ENCODE measurements around the gene TNPO2.

The TNPO2 gene

DNA sequence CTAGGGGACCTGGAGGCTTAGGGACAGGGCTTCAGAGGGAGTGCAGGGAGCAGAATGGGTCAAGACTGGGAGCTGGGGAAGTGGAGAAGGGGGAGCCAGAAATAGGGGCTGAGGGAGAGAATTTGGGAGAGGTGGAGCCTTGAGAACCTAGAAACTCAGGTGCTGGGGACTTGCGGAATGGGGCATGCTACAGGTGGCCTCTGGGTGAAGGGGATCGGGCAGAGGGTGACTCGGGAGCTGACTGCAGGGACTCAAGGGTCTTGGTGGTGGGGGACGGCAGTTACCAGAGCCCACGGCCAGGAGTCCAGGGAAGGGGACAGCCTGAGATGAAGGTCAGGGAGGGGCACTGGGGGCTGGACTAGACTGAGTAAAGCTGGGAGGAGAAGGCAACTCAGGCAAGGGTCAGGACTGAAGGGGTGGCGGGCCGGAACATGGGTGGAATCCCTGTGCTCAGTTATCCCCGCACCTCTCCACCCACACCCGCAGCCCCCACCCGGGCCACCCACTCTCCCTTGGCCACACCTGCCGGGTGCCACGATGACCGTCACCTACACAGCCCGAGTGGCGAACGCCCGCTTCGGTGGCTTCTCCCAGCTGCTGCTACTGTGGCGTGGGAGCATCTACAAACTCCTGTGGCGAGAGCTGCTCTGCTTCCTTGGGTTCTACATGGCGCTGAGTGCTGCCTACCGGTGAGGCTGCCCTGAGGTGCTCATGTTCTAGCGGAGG is 28.5 kb upstream of the TNPO2 start:
- no peak for DNase-seq (ENCODE audit: low spot score)
- TF ChIP-seq, protein P1, sequence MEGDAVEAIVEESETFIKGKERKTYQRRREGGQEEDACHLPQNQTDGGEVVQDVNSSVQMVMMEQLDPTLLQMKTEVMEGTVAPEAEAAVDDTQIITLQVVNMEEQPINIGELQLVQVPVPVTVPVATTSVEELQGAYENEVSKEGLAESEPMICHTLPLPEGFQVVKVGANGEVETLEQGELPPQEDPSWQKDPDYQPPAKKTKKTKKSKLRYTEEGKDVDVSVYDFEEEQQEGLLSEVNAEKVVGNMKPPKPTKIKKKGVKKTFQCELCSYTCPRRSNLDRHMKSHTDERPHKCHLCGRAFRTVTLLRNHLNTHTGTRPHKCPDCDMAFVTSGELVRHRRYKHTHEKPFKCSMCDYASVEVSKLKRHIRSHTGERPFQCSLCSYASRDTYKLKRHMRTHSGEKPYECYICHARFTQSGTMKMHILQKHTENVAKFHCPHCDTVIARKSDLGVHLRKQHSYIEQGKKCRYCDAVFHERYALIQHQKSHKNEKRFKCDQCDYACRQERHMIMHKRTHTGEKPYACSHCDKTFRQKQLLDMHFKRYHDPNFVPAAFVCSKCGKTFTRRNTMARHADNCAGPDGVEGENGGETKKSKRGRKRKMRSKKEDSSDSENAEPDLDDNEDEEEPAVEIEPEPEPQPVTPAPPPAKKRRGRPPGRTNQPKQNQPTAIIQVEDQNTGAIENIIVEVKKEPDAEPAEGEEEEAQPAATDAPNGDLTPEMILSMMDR (IDR thresholded peaks at IDR 0.05; ENCODE audit: extremely low read depth, missing control alignments): no peak

DNA sequence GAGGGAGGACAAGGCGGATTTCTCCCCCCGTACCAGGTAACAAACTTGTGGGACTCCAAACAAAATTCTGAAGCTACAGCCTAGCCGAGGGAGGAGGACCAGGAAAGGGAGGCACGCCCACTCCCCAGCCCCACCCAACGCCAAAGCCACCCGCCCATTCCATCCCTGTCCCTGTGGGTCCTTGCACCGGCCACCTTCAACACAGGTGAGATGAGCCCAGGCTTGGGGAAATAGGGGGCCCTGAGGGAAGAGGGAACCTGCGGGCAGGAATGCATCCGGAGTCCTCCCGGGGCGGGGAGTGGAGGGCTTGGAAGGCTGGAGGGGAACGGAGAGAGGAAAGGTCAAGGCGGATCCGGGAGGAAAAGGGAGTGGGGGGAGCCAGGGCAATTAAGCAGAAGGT is 27.9 kb upstream of the TNPO2 start, which contains the start of gene BEST2:
TSS of gene BEST2 (plus strand) at position 157 of the 400 bp plus-strand sequence. CDS start 802 bp downstream, outside the sequence.
- TF ChIP-seq, protein P1 (IDR thresholded peaks at IDR 0.05; ENCODE audit: extremely low read depth, missing control alignments): no peak
- no peak for DNase-seq (ENCODE audit: low spot score)

DNA sequence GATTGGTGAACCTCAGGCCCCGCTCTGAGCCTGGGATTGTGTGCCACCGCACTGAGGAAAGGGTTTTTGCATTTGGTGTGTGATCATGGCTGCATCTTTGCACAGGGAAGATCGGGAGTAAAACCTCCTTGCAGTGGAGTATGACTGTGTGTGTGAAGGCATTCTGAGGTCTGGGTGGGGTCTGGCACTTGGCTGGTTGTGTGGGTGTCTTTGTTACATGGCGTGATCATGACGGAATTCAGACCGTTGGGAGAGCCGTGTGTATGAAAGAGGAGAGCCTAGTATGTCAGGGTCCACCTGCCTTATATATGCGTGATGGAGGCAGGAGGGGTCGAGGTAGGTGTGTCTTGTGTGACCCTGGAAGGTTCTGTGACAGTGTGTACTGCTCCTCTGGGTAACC is 27.1 kb upstream of the TNPO2 start:
- TF ChIP-seq, protein P1 (IDR thresholded peaks at IDR 0.05; ENCODE audit: extremely low read depth, missing control alignments): no peak
- DNase-seq (ENCODE audit: low spot score): no peak

DNA sequence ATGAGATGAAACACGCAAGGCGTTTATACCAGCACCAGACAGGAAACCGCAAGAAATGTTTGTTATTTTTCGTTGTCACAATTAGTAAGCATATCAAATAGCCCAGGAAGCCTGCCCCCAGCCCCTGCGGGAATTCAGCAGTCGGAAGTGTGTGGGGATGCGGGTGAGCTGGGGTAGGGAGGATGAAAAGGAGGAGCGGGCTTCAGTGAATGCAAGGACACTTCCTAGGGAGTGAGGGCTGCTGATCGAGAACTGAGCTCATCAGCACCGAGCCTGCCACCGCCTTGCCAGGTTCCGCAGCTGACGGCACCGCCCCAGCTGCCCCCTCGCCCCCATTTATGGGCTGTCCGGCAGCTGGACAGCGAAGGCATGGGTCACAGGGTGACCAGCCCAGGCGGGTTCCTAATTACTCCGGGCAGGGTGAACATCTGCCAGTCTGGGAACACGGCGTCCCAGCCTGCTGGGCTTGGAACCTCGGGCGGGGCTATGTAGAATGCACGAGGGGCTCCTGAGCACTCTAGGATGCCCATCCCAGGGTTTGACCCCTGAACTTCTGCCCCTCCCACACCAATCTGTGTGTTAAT is 26.3 kb upstream of the TNPO2 start:
- DNase-seq (ENCODE audit: low spot score): no peak
- TF ChIP-seq, protein P1 (IDR thresholded peaks at IDR 0.05; ENCODE audit: extremely low read depth, missing control alignments): no peak

DNA sequence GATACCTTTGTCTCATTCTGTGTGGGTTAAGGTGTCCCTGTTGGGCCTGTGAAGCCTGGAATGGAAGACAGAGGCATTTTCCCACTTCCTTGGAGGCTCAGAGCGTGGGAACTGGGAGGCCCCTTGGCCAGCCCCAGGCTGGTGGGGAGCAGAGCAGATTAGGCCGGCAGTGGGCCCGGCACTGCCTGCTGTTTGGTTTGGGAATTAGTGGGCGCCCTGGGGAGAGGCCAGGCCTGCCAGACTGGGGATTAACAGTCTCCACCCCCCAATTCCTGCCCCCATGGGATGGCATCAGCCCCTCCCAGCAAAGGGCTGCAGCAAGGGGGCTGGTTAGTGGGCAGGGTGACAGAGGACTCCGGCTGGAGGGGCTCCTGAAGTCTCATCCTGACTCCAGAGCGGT is 24.8 kb upstream of the TNPO2 start:
- no peak for DNase-seq (ENCODE audit: low spot score)
- TF ChIP-seq, protein P1 (IDR thresholded peaks at IDR 0.05; ENCODE audit: extremely low read depth, missing control alignments): no peak

DNA sequence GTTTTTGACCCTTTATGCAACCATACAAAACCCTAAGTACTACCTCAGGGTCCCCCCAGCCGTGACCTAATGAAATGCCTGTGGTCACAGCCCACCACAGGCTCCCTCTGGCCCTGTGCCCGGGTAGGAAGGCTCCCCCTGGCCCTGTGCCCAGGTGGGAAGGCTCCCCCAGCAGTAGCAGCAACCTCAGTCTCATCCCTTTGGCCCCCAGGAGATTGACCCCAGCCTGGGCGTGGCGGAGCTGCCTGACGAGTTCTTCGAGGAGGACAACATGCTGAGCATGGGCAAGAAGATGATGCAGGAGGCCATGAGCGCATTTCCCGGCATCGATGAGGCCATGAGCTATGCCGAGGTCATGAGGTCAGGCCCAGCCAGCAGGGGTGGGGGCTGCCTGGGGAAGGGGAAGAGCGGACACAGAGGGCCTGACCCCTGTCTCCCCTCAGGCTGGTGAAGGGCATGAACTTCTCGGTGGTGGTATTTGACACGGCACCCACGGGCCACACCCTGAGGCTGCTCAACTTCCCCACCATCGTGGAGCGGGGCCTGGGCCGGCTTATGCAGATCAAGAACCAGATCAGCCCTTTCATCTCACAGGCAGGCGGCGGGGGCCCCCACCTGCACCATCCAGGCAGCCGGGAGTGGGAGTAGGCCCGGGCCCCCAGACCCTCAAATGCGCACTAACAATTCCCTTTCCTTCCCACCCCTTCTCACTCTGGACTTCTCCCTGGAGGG is 21.6 kb upstream of the TNPO2 start:
- TF ChIP-seq, protein P1 (IDR thresholded peaks at IDR 0.05; ENCODE audit: extremely low read depth, missing control alignments): no peak
- DNase-seq (ENCODE audit: low spot score): no peak

DNA sequence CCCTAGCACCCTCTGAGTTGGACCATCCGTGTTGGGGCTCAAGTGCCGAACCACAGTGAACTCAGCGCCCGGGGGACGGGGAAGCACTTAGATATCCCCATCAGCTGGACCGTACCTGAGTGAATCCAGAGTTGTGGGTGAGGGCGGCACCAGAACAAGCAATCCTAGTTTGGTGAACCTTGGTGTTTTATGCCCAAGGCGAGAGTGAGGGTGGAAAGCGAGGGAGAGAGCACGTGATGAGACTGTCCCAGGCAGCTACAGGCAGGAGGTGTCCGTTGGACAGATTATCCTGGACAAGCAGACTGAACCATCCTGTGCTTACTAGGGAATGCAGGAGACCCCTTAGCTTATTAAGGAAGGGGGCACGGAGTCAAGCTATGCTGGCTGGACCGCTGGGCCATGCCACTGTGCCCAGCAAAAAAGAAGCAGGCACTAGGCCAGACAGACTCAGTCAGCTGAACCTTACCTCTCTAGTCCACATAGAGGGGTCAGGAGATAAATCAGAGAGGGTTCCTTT is 14.2 kb upstream of the TNPO2 start:
- TF ChIP-seq, protein P1 (IDR thresholded peaks at IDR 0.05; ENCODE audit: extremely low read depth, missing control alignments): no peak

More for the DNA sequence above, 14.2 kb upstream of the TNPO2 start:
- no peak for DNase-seq (ENCODE audit: low spot score)
